ENCODE results near the gene FRMD8.

Gene FRMD8

DNA sequence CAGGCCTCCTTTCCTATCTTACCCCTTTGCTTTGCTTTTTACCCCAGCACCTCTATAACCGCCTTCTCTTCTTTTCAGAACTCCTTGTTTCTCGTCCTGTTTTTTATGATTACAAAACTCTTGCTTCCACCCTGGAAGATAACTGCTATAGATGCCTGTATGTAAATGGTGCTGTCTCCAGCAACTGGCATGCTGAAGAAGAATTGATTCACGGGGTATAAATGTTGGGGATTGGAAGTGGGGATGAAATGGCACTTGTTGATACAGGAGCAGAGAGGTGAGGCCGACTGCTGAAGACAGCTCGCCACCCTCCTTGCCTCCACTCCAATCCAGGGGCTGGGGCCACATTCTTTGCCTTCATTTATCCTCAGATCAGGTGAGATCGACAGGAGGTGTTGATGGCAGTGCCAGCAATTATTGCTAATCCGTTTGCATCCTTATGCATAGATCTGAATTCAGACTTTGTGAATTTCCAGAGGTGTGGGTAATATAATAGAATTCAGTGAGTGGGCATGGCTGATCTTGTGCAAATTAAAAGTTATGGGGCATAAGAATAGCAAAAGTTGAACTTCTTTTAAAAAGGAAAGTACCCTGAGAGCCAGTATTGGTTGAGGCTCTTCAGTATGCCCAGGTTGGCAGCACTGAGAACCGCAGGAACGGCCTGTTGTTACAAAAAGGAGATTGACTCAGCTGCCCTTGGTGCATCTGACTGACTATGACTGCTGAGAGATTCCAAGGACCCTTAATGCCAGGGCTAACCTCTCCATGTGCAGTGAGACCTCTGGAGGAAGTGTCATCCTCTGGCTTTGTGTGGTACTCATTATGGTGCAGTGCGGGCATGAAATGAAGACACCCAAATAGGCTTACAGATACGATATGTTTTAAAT lies 41.5 kb downstream of the FRMD8 start:
- 0 out of 2 replicates have a peak, but pooled peaks have one; percentile 9 for TF ChIP-seq JUND (IDR thresholded peaks at IDR 0.05; ENCODE audit: low read depth)
- in situ Hi-C loops (cut with HindIII; ENCODE audit: low pct_unique_long_range_greater_than_20kb, low sequenced_read_pairs) = no loop called here
- DNase-seq (ENCODE audit: low read depth in 1 of 2, low spot score in 1 of 2) = peak in 1 of 2 experiments; percentile 85

DNA sequence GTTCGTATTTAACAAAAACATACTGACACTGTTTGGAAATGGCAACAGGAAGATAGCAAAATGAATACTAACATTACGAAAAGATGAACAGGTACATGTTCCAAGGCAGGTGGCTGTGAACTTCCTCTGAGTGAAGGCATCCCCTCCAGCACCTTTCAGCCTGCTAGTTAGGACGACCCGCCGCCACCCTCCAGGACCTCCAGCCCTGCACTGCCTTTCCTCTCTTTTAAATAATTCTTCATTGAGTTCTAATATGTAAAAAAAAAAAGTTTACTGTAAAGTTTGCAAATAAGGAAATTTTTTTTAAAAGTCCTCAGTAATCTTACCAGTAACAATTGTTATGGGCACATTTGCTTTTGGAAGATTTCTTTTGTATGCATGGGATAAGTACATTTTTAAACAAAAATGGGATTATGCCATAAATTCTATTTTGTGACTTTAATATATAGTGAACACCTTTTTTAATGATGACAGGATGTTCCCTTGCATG lies 42.2 kb downstream of the FRMD8 start:
- in situ Hi-C loops (cut with HindIII; ENCODE audit: low pct_unique_long_range_greater_than_20kb, low sequenced_read_pairs) = no loop called here
- no peak for DNase-seq (ENCODE audit: low read depth in 1 of 2, low spot score in 1 of 2)
- 0 out of 2 replicates have a peak, but pooled peaks have one; percentile 13 for TF ChIP-seq JUND (IDR thresholded peaks at IDR 0.05; ENCODE audit: low read depth)

GRCh38 chr11:65429068-65429681 lies 42.7 kb downstream of the FRMD8 start:
- peak in 1 of 2 experiments; percentile 80 for DNase-seq (ENCODE audit: low read depth in 1 of 2, low spot score in 1 of 2)
- in situ Hi-C loops (cut with HindIII; ENCODE audit: low pct_unique_long_range_greater_than_20kb, low sequenced_read_pairs) = no loop called here
- 0 out of 2 replicates have a peak, but pooled peaks have one; percentile 3 for TF ChIP-seq JUND (IDR thresholded peaks at IDR 0.05; ENCODE audit: low read depth)

DNA sequence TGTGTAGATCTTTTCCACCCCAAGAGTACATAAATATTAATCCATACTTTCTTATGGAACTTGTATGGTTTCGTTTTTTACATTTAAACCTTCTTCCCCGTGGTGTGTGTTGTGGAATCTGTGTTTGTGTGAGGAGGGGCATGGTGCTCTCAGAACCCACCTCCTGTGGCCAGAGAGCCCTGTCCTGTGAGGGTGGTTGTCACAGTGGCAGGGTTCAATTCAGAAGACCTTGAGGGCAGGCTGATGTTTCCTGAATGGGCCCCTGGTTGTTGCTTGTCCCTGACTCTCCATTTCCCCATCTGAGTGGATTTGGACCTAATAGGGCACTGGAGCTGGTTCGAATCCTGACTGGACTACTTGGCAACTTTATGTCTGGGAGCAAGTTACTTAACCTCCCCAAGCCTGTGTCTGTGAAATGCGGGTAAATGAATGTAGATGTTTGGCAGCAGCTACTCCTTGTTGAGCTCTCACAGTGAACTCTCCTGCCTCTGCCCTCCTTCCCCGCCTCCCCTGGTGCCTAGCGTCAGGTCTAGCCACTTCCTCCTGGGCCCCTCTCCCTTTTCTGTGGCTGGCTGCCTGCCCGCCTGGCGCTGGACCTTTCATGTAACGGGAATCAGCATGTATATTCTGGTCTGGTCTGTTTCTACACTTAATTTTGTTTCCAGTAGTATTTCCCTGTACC lies 43.4 kb downstream of the FRMD8 start:
- TF ChIP-seq JUND (IDR thresholded peaks at IDR 0.05; ENCODE audit: low read depth) = no peak
- DNase-seq (ENCODE audit: low read depth in 1 of 2, low spot score in 1 of 2) = peak in 1 of 2 experiments; percentile 83
- in situ Hi-C loops (cut with HindIII; ENCODE audit: low pct_unique_long_range_greater_than_20kb, low sequenced_read_pairs) = no loop called here

DNA sequence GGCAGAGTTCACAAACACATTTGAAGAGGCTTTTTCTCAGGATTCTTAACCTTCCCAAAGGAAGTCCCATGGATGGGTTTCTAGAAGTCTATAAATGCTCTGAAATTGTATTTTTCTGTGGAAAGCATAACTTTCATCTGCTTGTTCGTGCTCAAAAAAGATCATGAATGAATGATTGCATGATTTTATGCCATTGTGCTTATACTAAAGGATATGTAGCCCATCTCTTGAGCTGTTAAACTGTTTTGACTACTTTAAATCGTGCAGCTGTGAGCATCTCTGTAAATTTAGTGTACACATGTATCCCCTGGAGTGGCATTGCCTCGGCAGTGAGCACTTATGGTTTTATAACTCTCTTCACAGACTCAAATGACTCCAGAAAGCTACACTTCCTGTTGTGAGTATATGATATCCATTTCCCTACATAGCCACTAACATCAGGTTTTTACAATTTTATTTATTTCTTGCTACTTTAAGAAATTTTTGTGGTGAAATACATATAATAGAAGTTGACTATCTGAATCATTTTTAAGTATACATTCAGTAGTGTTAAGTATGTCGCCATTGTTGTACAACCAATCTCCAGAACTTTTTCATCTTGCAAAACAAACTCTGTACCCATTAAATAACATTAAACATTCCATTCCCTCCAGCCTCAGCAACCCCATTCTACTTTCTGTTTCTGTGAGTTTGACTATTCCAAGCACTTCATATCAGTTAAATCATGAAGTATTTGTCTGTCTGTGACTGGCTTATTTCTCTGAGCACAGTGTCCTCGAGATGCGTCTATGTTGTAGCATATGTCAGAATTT lies 44.2 kb downstream of the FRMD8 start:
- in situ Hi-C loops (cut with HindIII; ENCODE audit: low pct_unique_long_range_greater_than_20kb, low sequenced_read_pairs) = no loop called here
- TF ChIP-seq JUND (IDR thresholded peaks at IDR 0.05; ENCODE audit: low read depth) = peak; percentile 14; the same call in 1 of the 2 replicates
- DNase-seq (ENCODE audit: low read depth in 1 of 2, low spot score in 1 of 2) = peak in 1 of 2 experiments; percentile 63

GRCh38 chr11:65431451-65432099 lies 45.1 kb downstream of the FRMD8 start:
- TF ChIP-seq JUND (IDR thresholded peaks at IDR 0.05; ENCODE audit: low read depth) = no peak
- no peak for DNase-seq (ENCODE audit: low read depth in 1 of 2, low spot score in 1 of 2)
- in situ Hi-C loops (cut with HindIII; ENCODE audit: low pct_unique_long_range_greater_than_20kb, low sequenced_read_pairs) = no loop called here

- no peak for DNase-seq (ENCODE audit: low read depth in 1 of 2, low spot score in 1 of 2)
- in situ Hi-C loops (cut with HindIII; ENCODE audit: low pct_unique_long_range_greater_than_20kb, low sequenced_read_pairs) = no loop called here
- no peak for TF ChIP-seq JUND (IDR thresholded peaks at IDR 0.05; ENCODE audit: low read depth)
These were observed 45.7 kb downstream of the FRMD8 start for GRCh38 chr11:65432100-65432650.

DNA sequence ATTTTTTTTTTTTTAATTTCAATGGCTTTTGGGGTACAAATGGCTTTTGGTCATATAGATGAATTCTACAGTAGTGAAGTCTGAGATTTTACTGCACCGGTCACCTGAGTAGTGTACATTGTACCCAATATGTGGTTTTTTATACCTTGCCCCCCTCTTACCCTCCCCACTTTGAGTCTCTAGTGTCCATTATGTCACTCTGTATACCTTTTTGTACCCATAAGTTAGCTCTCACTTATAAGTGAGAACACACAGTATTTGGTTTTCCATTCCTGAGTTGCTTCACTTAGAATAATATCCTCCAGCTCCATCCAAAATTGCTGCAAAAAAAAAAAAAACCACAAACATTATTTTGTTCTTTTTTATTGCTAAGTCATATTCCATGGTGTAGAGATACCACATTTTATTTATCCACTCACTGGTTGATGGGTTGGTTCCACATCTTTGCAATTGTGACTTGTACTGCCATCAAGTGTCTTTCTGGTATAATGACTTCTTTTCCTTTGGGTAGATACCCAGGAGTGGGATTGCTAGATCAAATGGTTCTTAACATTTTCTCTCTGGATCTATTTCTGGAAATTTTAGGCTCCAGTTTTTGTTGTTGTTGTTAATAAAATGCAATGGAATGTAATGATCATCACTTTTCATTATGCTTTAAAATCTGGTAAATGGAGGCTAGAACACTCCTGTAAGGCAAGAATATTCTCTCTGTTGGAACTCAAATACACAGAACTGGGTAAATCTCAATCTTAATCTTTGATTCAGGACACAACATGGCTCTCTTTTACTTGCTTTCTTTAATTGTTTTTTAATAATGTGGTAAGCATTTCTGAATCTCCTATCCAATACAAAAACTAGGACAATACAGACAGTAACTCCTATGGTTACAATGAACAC lies 46.5 kb downstream of the FRMD8 start:
- in situ Hi-C loops (cut with HindIII; ENCODE audit: low pct_unique_long_range_greater_than_20kb, low sequenced_read_pairs) = no loop called here
- no peak; the same call in 1 of the 2 replicates for TF ChIP-seq JUND (IDR thresholded peaks at IDR 0.05; ENCODE audit: low read depth)
- DNase-seq (ENCODE audit: low read depth in 1 of 2, low spot score in 1 of 2) = peak in 1 of 2 experiments; percentile 79

- in situ Hi-C loops (cut with HindIII; ENCODE audit: low pct_unique_long_range_greater_than_20kb, low sequenced_read_pairs) = no loop called here
- no peak for TF ChIP-seq JUND (IDR thresholded peaks at IDR 0.05; ENCODE audit: low read depth)
- DNase-seq (ENCODE audit: low read depth in 1 of 2, low spot score in 1 of 2) = no peak
These were observed 47.2 kb downstream of the FRMD8 start for GRCh38 chr11:65433657-65434056.

GRCh38 chr11:65434057-65434666 lies 47.7 kb downstream of the FRMD8 start:
- TF ChIP-seq JUND (IDR thresholded peaks at IDR 0.05; ENCODE audit: low read depth) = no peak
- no peak for DNase-seq (ENCODE audit: low read depth in 1 of 2, low spot score in 1 of 2)
- in situ Hi-C loops (cut with HindIII; ENCODE audit: low pct_unique_long_range_greater_than_20kb, low sequenced_read_pairs) = no loop called here

All from T47D (cell line).